IPS-18c (cell line): ENCODE data around the gene CXorf38.
A peak's percentile ranks its signal among the peaks of the same experiment; 100 is the strongest.

Experiments
- H3K4me3 ChIP-seq: 2 replicates; pipeline ENCODE4 v1.7.0; 2013; ENCODE audit warnings: low read depth, mild to moderate bottlenecking, low read length, moderate library complexity; ENCODE audit not compliant: insufficient read depth
- H3K9me3 ChIP-seq: one replicate; pipeline ENCODE4 v1.6.1; 2013; ENCODE audit warnings: mild to moderate bottlenecking, low read length, moderate library complexity; ENCODE audit not compliant: control insufficient read depth, insufficient read depth

Gene CXorf38

GRCh38 chrX:40581336-40581920, 65.9 kb downstream of the CXorf38 start:
- Histone ChIP-seq H3K9me3 (peaks cover 7% of the 10 kb centered on the region), H3K4me3 (peak overlapping the region; percentile 67)

DNA sequence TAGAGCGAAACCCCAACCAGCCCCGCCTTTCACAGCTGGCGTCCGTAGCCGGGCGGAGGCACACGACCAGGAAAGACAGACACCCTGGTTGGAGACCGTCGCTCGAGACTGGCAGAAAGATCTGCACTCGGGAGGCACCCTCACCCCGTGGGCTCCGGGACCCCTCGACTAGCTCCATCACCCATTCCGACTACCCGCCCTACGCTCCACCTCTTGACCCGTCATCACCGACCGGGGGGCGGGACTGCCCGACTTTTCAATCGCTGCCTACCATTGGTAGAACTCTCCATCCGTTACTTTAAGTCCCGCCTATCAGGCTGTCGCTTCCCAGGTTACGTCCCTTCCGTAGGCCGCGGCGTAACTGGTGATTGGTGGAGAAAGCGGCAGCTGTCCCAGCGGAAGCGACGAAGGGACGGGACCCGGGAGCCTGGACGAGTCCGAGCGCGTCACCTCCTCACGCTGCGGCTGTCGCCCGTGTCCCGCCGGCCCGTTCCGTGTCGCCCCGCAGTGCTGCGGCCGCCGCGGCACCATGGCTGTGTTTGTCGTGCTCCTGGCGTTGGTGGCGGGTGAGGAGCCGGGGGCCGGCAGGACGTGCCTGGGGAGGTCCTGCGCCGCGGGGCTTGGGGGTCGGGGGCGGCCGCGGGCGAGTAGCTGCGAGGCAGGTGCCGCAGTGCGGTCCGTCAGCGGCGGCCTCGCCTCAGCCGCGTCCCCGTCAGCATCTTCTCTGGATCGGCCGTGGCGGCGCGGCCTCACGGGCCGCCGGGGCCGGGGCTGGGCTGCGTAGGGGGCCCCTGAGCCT, 66.6 kb downstream of the CXorf38 start, which contains the start of gene ATP6AP2:
TSS of gene ATP6AP2 (plus strand) at position 434 of the 799 bp plus-strand sequence. CDS start at position 530, 96 bp downstream.
- peak within 1 kb of the TSS; percentile 67 for H3K4me3 ChIP-seq
- peaks cover 7% of the 10 kb centered on the region for H3K9me3 ChIP-seq

GRCh38 chrX:40579900-40580536, 67.3 kb downstream of the CXorf38 start:
- H3K9me3 ChIP-seq = peaks cover 7% of the 10 kb centered on the region
- H3K4me3 ChIP-seq = peak overlapping the region; percentile 67

DNA sequence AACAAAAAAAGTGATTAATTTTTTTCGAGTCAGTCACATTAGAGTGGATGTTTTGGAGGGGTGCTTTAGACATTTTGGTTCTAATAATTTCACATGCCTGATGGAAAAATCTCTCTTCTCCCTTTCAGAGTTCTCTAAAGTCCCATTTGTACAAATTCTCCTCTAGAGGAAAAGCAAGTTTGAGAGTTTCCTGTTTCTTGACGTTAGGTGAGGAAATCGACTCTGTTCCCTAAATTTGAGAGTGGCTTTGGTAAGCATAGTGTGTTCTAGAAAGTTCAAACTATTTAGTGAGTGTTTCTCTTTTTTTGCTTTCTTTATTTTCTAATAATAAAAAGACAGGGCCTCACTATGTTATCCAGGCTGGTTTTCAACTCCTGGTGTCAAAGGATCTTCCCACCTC, 68.2 kb downstream of the CXorf38 start:
- Histone ChIP-seq H3K4me3 (no peak overlapping the region), H3K9me3 (peaks cover 4% of the 10 kb centered on the region)

DNA sequence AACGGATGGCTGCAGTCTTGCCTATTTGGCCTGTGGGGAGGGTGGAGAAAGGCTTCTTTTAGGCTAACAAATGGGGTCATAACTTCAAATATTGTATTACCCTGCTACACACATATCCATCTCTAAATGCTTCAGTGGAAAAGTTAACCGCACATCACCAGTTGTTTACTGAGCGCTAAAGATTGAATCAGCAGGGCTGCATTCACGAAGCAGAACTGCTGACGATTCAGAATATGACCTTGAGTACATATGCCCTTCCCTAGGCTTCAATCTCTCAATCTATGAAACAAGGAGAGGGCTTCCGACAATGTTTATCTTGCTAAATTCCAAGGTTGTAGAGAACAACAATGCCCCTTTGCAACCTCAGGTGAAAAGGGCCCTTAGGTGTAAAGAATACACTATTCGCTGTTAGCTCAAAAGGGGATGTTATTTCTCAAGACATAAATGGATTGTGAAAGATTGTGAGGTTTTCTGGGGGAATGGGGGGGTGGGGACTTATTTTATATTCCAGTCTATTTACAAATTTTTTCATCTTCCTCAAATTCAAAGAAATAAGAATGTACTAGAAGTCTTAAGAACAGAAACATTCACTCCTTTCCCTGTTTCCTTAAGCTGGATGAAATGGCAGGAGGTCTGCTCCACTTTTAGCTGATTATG, 69.2 kb downstream of the CXorf38 start:
- Histone ChIP-seq H3K9me3 (peaks cover 2% of the 10 kb centered on the region), H3K4me3 (no peak overlapping the region; the same call in 1 of the 2 replicates)
